Keratinocyte (primary cell): ENCODE data around the gene AIG1.

Experiments
- EZH2 ChIP-seq: IDR thresholded peaks from one replicate; pipeline ENCODE4 v1.6.1; 2012; ENCODE audit warnings: inconsistent platforms, mild to moderate bottlenecking, low read length, moderate library complexity
- TF ChIP-seq, protein P1 (sequence below), 3 experiments: IDR thresholded peaks in 1 of 3; conservative IDR thresholded peaks in 1 of 3; optimal IDR thresholded peaks in 1 of 3; 2 replicates in 2 of 3; 3 replicates in 1 of 3; pipeline versions ENCODE3 to v1.5.1; 2011; ENCODE audit warnings: low read length in 3 of 3, mild to moderate bottlenecking in 3 of 3, moderate library complexity in 2 of 3, control low read depth in 1 of 3, inconsistent platforms in 1 of 3; ENCODE audit not compliant: insufficient read depth in 2 of 3; ENCODE audit errors: extremely low read depth in 1 of 3

DNA sequence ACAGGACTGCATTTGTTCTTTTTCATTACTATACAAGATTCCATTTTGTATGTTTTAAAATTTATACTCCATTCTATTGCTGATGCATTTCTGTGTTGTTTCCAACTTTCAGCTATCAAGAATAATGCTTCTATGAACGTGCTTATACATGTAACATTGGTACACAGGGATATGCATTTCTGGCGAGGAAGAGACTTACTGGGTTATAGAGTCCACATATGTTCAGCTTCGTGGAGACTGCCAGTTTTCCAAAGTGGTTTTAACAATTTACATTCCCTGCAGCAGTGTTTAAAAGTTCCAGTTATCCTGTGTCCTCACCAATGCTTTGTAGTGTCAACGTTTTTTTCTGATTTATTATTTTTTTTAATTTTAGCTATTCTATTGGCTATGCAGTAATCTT lies 48.5 kb downstream of the AIG1 start:
- TF ChIP-seq, protein P1, sequence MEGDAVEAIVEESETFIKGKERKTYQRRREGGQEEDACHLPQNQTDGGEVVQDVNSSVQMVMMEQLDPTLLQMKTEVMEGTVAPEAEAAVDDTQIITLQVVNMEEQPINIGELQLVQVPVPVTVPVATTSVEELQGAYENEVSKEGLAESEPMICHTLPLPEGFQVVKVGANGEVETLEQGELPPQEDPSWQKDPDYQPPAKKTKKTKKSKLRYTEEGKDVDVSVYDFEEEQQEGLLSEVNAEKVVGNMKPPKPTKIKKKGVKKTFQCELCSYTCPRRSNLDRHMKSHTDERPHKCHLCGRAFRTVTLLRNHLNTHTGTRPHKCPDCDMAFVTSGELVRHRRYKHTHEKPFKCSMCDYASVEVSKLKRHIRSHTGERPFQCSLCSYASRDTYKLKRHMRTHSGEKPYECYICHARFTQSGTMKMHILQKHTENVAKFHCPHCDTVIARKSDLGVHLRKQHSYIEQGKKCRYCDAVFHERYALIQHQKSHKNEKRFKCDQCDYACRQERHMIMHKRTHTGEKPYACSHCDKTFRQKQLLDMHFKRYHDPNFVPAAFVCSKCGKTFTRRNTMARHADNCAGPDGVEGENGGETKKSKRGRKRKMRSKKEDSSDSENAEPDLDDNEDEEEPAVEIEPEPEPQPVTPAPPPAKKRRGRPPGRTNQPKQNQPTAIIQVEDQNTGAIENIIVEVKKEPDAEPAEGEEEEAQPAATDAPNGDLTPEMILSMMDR (optimal IDR thresholded peaks at IDR 0.05 in 1 of 3, IDR thresholded peaks at IDR 0.05 in 1 of 3, conservative IDR thresholded peaks at IDR 0.05 in 1 of 3; ENCODE audit: extremely low read depth in 1 of 3, insufficient read depth in 2 of 3, low read length in 3 of 3) = no peak
- no peak for TF ChIP-seq EZH2
